ENCODE results near the gene C6orf132.

Gene C6orf132

GRCh38 chr6:42095094-42095493 is 47.3 kb downstream of the C6orf132 start:
- Histone ChIP-seq H3K9ac (ENCODE audit: low read length) (no peak overlapping the region), H3K79me2 (ENCODE audit: insufficient read depth, low read length) (no peaks in the 10 kb centered on the region), H3K9me2 (ENCODE audit: low read depth, low read length) (no peaks in the 10 kb centered on the region), H3K9me3 (ENCODE audit: low read length) (no peaks in the 10 kb centered on the region), H3K27me3 (ENCODE audit: insufficient read depth, low read length) (no peaks in the 10 kb centered on the region), H3K4me2 (ENCODE audit: low read length) (no peak overlapping the region), H3K4me1 (ENCODE audit: insufficient read depth, low read length, severe bottlenecking) (no peaks in the 10 kb centered on the region), H3F3A (ENCODE audit: insufficient read depth, low read length) (no peaks in the 10 kb centered on the region), H4K20me1 (ENCODE audit: insufficient read depth, low read length) (no peaks in the 10 kb centered on the region), H2AFZ (ENCODE audit: low read length) (no peak overlapping the region), H3K27ac (ENCODE audit: low read depth, low read length, poor library complexity, severe bottlenecking) (no peak overlapping the region), H3K36me3 (ENCODE audit: insufficient read depth, low read length) (no peaks in the 10 kb centered on the region), H3K4me3 (ENCODE audit: low read depth, low read length, poor library complexity, severe bottlenecking) (no peak overlapping the region)
- TF ChIP-seq CTCF (IDR thresholded peaks at IDR 0.05; ENCODE audit: low read length): no peak
- no peak for TF ChIP-seq EZH2 (IDR thresholded peaks at IDR 0.05; ENCODE audit: borderline replicate concordance, low read length)

- Histone ChIP-seq H3K36me3 (ENCODE audit: insufficient read depth, low read length) (no peaks in the 10 kb centered on the region), H3K27ac (ENCODE audit: low read depth, low read length, poor library complexity, severe bottlenecking) (no peak overlapping the region), H2AFZ (ENCODE audit: low read length) (no peak overlapping the region), H3K4me3 (ENCODE audit: low read depth, low read length, poor library complexity, severe bottlenecking) (no peak overlapping the region), H3K4me2 (ENCODE audit: low read length) (no peak overlapping the region), H3K9me3 (ENCODE audit: low read length) (no peaks in the 10 kb centered on the region), H3K79me2 (ENCODE audit: insufficient read depth, low read length) (no peaks in the 10 kb centered on the region), H3F3A (ENCODE audit: insufficient read depth, low read length) (no peaks in the 10 kb centered on the region), H3K4me1 (ENCODE audit: insufficient read depth, low read length, severe bottlenecking) (no peaks in the 10 kb centered on the region), H3K27me3 (ENCODE audit: insufficient read depth, low read length) (no peaks in the 10 kb centered on the region), H3K9ac (ENCODE audit: low read length) (no peak overlapping the region), H4K20me1 (ENCODE audit: insufficient read depth, low read length) (no peaks in the 10 kb centered on the region), H3K9me2 (ENCODE audit: low read depth, low read length) (no peaks in the 10 kb centered on the region)
- TF ChIP-seq EZH2 (IDR thresholded peaks at IDR 0.05; ENCODE audit: borderline replicate concordance, low read length): no peak
Observed at GRCh38 chr6:42093582-42094329, 48.7 kb downstream of the C6orf132 start.

- no peak overlapping the region for H2AFZ ChIP-seq (ENCODE audit: low read length)
- no peak overlapping the region for H3K9ac ChIP-seq (ENCODE audit: low read length)
- H3K79me2 ChIP-seq (ENCODE audit: insufficient read depth, low read length): no peaks in the 10 kb centered on the region
- no peak overlapping the region for H3K4me2 ChIP-seq (ENCODE audit: low read length)
- H3K9me3 ChIP-seq (ENCODE audit: low read length): no peaks in the 10 kb centered on the region
- H3K9me2 ChIP-seq (ENCODE audit: low read depth, low read length): no peaks in the 10 kb centered on the region
- no peaks in the 10 kb centered on the region for H3K27me3 ChIP-seq (ENCODE audit: insufficient read depth, low read length)
- H3K36me3 ChIP-seq (ENCODE audit: insufficient read depth, low read length): no peaks in the 10 kb centered on the region
- no peaks in the 10 kb centered on the region for H4K20me1 ChIP-seq (ENCODE audit: insufficient read depth, low read length)
- H3F3A ChIP-seq (ENCODE audit: insufficient read depth, low read length): no peaks in the 10 kb centered on the region
- H3K4me1 ChIP-seq (ENCODE audit: insufficient read depth, low read length, severe bottlenecking): no peaks in the 10 kb centered on the region
- no peak overlapping the region for H3K4me3 ChIP-seq (ENCODE audit: low read depth, low read length, poor library complexity, severe bottlenecking)
- TF ChIP-seq CTCF (IDR thresholded peaks at IDR 0.05; ENCODE audit: low read length): no peak
- TF ChIP-seq EZH2 (IDR thresholded peaks at IDR 0.05; ENCODE audit: borderline replicate concordance, low read length): no peak
- no peak overlapping the region for H3K27ac ChIP-seq (ENCODE audit: low read depth, low read length, poor library complexity, severe bottlenecking)
Observed at GRCh38 chr6:42091718-42092023, 50.7 kb downstream of the C6orf132 start.

All from OCI-LY1 (cell line).